ENCODE data around the gene CR1. TPM values are rescaled to one million over a fixed set of nuclear protein-coding genes. Genes with fewer than 3 reads are reported as not detected.
"Not testable (repeated sequence)": the region's sequence is repeated elsewhere in the genome, so short reads cannot be mapped to it uniquely, and the experiment has no call there.

CR1 gene
- total RNA-seq, 1 experiment from 2014 or later, result not detected

DNA sequence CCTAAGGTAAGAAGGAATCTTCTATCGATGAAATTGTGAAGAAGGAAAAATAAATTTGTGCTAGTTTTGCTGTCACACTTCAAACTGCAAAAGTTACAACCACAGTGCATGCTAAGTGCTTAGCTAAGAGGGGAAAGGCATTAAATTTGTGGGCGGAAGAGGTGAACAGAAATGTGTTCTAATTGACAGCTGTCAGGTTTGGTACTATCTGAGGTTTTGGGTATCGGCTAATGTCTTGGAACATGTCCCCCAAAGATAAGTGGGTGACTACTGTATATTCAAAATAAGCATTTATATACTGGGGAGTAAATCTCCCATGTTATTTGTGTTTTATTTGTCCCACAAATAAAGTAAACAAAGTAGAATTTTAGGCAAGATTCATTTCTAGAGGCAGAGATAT lies 8.0 kb downstream of the CR1 start:
- no peak for DNase-seq (ENCODE audit: low spot score)

DNA sequence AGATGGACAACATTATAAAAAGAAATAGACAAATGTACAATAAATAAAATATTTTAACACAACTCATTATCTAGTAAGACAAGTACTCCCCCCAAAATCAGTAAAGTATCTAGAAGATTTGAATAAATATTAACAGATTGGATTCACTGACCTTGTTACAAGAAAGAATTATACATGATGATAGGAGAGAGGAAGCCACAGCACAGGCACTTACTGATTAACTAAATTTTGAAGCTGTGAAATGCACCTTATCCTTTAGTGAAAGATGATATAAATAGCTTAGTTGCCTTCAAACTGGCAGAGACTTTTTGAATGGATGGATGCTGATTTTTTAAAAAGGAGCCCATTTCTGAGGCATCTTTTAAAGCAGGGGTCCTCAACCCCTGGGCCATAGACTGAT lies 8.5 kb downstream of the CR1 start:
- DNase-seq (ENCODE audit: low spot score), result no peak

DNA sequence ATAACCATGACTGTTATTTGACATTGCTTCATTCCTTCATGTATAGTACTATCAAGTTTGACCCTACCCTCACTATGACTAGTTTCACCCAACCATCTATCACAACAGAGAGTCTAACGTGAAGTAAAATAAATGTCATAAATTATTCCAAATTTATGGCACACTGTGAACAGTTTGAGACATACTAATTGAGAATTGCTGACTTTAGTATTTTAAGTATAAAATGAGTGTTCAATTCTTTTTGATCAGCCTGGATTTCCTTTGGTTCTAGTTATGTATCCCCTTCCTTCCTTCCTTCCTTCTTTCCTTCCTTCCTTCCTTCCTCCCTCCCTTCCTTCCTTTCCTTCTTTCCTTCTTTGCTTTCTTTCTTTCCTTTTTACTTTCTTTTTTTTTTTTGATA lies 14.5 kb downstream of the CR1 start:
- no peak for DNase-seq (ENCODE audit: low spot score)

DNA sequence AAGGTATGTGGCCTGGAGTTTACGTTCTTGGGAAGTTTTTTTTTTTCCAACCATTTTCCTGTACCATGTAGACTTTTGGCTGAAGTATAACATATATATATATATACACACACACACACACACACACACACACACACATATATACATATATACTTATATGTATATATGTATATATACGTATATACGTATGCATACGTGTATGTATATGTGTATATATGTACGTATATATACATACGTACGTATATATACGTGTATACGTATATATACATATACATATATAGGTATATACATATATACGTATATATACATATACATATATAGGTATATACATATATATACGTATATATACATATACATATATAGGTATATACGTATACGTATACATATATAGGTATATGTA lies 18.9 kb downstream of the CR1 start:
- DNase-seq (ENCODE audit: low spot score), result no peak

DNA sequence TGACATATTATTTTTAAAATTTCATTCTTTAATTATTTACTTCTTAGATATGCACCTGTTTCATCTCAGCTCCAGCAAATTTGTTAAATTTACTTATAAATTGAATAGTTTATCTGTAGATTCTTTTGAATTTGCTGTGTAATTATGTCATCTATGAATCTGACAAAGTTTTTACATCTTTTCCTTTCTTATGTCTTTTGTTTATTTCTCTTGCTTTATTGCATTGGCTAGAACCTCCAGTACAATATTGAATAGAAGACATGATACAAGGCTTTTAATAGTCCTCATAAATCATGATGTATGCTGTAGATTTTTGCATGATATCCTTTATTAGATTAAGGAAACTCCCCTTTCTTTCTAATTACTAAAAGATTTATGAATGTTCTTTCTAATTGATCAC lies 20.8 kb downstream of the CR1 start:
- DNase-seq (ENCODE audit: low spot score), result no peak

DNA sequence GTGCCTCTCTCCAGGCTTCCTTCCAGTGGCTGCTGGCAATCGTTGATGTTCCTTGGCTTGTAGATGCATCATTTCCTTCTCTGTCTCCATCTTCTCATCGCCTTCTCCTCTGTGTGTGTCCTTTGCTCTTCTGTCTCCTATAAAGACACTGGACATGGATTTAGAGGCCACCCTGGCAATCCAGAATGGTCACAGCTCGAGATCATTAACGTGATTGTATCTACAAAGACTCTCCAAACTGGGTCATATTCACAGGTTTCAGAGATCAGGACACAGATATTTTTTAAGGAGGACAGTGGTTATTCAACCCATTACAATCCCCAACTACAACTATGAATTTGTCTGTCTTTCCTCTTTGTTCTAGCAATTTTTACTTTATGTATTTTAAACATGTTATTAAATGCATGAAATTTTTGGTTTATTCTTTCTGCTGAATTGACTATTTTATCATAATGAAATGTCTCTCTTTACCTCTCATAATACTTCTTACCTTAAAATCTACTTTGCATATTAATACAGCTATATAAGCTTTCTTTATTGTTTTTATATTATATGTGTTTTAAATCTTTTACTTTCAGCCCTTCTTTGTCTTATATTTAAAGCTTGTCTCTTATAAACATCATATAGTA lies 22.8 kb downstream of the CR1 start:
- no peak for DNase-seq (ENCODE audit: low spot score)

DNA sequence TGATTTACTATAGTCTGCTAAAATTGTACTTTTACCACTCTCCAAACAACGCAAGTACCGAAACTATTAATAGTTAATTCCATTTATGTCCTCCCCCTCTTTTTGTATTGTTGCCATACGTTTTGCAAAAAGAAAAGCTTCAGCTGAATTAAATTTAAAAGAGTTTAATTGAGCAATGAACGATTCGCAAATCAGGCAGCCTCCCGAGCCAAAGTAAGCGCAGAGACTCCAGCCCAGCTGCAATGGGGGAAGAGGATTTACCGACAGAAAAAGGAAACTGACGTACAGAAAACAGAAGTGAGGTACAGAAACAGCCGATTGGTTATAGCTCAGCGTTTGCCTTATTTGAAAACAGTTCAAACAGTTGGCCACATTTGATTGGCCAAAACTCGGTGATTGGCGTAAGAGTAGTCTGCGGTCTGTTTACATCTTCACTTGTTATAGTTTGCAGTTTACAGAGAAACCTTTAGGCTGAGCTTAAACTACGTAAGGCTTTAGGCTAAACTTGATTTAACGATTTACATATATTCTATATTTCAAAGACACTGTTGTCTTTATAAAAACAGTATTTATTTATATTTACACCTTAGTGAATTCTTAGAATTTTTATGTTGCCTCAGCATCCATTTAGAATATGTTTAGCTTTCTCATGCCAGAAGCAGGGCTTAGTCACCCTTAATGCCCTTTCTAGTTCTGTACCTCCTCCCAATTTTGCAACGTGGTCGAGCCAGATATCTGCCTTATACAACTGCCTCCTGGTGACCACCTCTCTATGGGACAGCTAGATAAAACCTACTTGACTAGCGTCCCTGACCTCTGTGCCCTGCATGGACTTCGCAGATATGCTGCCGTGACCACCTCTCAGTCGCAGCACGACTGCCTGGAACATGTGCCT lies 23.8 kb downstream of the CR1 start:
- no peak for DNase-seq (ENCODE audit: low spot score)

DNA sequence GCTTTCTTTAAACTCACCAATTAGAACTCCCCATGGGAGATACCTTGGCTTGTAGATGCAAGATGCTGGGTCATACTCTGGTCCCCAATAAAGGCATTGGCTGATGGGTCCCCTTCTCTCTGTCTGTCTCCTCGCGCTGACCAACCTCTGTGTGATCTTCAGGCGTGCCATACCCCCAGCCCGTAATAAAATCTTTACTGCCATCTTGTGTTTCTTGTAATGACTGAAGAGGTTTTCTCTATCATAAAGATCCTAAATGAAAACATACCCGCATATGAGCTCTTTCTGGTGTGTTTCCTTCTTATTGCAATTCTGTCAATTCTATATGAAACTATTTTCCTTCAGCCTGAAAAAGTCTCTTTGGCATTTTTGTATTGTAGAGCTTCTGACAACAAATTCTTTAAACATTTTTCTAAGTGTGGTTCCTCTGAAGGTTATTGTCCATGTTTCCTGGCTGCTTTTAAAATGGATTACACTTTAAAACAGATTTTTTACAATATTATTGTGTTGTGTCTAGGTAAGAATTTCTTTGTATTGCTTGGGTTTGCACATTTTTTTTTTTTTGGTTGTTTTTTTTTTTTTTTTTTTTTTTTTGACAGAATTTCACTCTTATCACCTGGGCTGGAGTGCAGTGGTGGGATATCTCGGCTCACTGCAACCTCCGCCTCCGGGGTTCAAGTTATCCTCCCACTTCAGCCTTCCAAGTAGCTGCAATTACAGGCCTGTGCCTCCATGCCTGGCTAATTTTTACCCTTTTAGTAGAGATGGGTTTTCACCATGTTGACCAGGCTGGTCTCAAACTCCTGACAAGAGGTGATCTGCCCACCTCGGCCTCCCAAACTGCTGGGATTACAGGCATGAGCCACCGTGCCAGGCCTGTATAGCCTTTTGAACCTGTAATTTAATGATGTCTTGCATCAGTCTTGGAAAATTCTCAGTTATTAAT lies 24.7 kb downstream of the CR1 start:
- not testable (repeated sequence) for DNase-seq (ENCODE audit: low spot score)

DNA sequence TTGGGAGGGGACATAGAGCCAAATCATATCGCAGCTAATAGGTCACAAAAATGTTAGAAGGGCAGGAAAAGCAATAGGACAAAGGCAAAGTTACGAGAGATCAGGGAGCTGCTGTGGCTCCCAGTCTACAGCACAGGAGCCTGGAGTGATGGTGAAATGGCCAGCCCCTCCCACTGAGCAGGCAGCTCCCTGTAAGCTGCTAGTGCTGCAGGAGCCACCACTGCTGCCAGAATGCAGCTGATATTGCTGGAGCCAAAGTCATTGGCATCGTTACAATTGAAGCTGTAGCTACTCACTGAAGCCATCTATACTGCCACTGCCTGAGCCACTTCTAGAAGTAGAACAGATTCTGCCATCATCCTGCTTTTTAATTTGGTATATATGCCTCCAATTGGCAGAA lies 29.3 kb downstream of the CR1 start:
- not testable (repeated sequence) for DNase-seq (ENCODE audit: low spot score)

DNA sequence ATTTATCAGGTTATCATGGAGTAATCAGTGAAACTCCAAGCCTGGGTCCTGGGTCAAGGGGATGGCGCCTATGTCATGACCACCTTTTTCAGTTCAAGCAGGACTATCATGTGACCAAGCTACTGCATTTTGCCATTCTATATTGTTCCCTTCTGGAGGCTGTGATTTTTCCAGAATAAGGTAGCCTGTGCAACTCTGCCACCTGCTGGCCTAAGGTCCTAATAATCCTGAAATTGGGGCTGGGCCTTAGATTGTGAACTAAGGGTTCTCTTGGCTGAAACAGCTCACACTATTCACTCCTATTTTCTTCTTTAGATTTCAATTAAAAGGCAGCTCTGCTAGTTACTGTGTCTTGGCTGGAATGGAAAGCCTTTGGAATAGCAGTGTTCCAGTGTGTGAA lies 32.4 kb downstream of the CR1 start:
- DNase-seq (ENCODE audit: low spot score), result not testable (repeated sequence)

DNA sequence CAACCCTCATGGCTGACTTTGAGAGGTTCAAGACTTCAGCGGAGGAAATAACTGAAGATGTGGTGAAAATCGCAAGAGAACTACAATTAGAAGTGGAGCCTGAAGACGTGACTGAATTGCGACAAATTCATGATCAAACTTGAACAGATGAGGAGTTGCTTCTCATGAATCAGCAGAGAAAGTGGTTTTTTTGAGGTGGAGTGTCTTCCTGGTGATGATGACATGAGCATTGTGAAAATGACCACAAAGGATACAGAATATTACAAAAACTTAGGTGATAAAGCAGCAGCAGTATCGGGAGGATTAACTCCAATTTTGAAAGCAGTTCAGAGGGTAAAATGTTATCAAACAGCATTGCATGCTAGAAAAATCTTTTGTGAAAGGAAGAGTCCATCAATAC lies 40.3 kb downstream of the CR1 start:
- DNase-seq (ENCODE audit: low spot score), result not testable (repeated sequence)

DNA sequence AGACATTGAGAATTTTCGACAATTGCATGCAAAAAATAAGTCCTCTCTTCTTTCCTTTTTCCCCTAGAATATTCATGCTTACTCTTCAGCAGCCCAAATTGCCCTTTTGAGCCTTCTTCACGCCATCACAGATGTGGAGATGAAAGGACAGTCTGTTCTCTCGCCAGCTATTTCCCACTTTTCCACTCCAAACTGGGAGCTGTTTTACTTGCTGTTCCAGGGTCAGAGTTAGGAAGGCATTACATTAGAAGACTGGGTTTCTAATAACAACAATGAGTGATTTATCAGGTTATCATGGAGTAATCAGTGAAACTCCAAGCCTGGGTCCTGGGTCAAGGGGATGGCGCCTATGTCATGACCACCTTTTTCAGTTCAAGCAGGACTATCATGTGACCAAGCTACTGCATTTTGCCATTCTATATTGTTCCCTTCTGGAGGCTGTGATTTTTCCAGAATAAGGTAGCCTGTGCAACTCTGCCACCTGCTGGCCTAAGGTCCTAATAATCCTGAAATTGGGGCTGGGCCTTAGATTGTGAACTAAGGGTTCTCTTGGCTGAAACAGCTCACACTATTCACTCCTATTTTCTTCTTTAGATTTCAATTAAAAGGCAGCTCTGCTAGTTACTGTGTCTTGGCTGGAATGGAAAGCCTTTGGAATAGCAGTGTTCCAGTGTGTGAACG lies 50.9 kb downstream of the CR1 start:
- not testable (repeated sequence) for DNase-seq (ENCODE audit: low spot score)

DNA sequence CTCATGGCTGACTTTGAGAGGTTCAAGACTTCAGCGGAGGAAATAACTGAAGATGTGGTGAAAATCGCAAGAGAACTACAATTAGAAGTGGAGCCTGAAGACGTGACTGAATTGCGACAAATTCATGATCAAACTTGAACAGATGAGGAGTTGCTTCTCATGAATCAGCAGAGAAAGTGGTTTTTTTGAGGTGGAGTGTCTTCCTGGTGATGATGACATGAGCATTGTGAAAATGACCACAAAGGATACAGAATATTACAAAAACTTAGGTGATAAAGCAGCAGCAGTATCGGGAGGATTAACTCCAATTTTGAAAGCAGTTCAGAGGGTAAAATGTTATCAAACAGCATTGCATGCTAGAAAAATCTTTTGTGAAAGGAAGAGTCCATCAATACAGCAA lies 58.9 kb downstream of the CR1 start:
- DNase-seq (ENCODE audit: low spot score), result not testable (repeated sequence)

DNA sequence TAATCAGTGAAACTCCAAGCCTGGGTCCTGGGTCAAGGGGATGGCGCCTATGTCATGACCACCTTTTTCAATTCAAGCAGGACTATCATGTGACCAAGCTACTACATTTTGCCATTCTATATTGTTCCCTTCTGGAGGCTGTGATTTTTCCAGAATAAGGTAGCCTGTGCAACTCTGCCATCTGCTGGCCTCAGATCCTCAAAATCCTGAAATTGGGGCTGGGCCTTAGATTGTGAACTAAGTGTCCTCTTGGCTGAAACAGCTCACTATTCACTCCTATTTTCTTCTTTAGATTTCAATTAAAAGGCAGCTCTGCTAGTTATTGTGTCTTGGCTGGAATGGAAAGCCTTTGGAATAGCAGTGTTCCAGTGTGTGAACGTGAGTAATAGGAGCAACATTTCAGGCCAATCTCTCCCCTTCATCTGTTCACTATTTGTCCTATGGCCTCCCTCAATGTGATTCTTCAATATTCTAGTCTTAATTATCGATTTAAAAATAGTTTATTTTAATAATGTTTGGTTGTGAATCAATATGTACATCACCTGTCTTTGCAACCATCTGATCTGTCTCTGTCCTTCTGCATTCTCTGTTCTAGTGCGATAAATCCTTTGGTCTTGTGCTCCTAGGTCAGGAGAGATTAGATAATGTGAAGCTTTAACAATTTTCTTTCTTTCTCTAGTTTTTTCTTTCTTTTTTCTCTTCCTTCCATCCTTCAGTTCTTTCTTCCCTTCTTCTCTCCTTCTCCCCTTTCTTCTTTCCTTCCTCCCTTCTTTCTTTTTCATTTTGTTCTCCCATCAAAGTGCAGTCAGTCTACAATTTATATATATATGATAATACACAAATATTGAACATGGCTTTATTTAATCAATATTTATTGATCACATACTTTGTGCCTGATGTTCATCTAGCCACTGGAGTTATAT lies 69.8 kb downstream of the CR1 start:
- peak; percentile 68 for DNase-seq (ENCODE audit: low spot score)

DNA sequence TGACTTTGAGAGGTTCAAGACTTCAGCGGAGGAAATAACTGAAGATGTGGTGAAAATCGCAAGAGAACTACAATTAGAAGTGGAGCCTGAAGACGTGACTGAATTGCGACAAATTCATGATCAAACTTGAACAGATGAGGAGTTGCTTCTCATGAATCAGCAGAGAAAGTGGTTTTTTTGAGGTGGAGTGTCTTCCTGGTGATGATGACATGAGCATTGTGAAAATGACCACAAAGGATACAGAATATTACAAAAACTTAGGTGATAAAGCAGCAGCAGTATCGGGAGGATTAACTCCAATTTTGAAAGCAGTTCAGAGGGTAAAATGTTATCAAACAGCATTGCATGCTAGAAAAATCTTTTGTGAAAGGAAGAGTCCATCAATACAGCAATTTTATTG lies 76.0 kb downstream of the CR1 start:
- not testable (repeated sequence) for DNase-seq (ENCODE audit: low spot score)

DNA sequence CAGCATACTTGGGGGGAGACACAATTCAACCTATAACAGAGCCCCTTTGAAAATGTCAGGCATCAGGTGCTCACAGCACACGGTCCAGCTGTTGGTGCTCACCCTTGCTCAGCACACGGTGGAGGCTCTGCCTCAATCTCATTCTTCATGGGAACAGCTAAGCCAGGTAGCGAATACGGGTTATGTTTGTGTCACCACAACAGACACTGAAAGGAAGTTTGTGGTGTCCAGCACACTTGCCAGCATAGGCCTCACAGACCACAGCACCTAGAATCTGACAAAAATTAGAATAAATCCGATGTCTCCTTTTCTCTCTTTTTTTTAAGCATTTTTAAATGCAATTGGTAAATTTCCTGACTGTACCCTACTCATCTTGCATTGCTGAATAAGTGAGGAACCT lies 77.1 kb downstream of the CR1 start:
- DNase-seq (ENCODE audit: low spot score), result not testable (repeated sequence)

DNA sequence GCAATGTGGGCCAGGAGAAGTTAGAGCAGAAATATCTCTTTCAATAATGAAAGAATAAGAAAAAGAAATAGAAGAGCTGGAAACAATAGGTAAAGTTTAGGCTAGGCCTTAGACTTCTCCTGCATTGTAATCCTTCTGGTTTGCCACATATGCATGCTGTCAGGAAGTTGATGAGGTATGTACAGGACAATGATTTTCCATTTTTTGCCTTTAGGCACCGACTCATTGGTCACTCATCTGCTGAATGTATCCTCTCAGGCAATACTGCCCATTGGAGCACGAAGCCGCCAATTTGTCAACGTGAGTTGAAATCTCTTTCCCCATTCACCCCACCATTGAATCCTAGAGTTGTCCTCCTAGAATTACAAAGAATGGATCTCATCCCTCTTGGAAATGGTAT lies 79.4 kb downstream of the CR1 start:
- DNase-seq (ENCODE audit: low spot score), result not testable (repeated sequence)

DNA sequence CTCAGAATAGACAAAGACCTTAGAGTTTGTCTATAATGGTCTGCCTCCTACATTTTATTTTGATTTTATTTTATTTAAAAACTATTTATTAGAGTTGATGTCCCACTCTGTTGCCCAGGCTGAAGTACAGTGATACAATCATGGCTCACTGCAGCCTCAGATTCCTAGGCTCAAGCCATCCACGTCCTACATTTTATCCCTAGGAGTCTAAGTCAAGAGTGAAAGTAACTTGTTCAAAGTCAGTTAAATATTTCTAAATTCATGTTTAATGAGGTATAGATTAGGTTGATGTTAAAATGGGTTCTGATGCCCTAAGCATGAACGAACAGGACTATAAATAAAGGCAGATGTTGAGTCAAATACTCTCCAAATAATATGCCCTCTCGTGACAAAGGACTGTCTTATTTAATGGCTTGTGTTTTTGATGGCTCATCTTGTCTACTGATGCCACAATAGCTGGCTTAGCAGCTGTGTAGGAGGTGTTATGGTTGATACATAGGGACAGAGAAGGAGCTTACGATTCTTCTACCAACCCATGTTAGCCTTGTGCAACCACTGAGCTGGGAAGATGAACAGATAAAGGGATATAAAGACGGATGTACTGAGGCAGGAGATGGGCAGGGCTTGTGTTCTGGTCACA lies 83.0 kb downstream of the CR1 start:
- no peak for DNase-seq (ENCODE audit: low spot score)

DNA sequence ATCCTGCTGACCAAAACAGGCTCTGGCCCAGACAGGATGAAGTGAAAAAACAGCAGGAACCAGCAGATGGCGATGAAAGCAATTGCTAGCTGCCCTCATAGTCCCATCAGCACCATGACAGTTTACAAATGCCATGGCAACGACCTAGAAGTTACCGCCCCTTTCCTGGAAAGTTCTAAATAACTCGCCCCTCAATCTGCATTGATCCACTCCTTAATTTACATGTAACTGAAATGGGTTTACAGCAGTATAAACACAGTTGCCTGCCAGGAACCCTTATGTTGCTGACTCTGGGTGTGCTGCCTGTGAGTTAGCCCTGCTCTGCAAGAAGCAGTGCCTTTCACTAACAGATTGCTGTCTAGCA lies 83.5 kb downstream of the CR1 start:
- DNase-seq (ENCODE audit: low spot score), result peak; percentile 87

All from HT-29 (cell line).